HK-2 (cell line): ENCODE data around the gene DCTPP1.
A peak's percentile ranks its signal among the peaks of the same experiment; 100 is the strongest.
"Not testable (repeated sequence)": the region's sequence is repeated elsewhere in the genome, so short reads cannot be mapped to it uniquely, and the experiment has no call there.

Experiments used
- DNase-seq: peaks from one replicate; pipeline ENCODE4 v3.0.0-alpha.2; 2018; ENCODE audit not compliant: unreplicated experiment

The DCTPP1 gene

GRCh38 chr16:30429678-30430427, at the start of gene DCTPP1:
DCTPP1 (minus strand) TSS chr16:30430030; CDS start chr16:30429980, 50 bp downstream.
- DNase-seq, result peak; percentile 88

GRCh38 chr16:30478766-30479478, 49.1 kb upstream of the DCTPP1 start:
- DNase-seq, result no peak

GRCh38 chr16:30477773-30478172, 47.9 kb upstream of the DCTPP1 start:
- not testable (repeated sequence) for DNase-seq

- no peak for DNase-seq
These were observed 47.2 kb upstream of the DCTPP1 start for GRCh38 chr16:30476991-30477390.

- DNase-seq, result no peak
These were observed 44.9 kb upstream of the DCTPP1 start for GRCh38 chr16:30474684-30475083.

GRCh38 chr16:30474074-30474452, 44.2 kb upstream of the DCTPP1 start:
- no peak for DNase-seq

- no peak for DNase-seq
These were observed 43.6 kb upstream of the DCTPP1 start for GRCh38 chr16:30473231-30474073.

GRCh38 chr16:30472328-30472942, 42.6 kb upstream of the DCTPP1 start, which contains the start of gene ITGAL:
ITGAL (plus strand) TSS chr16:30472742; CDS start chr16:30472838, 96 bp downstream.
- no peak for DNase-seq

GRCh38 chr16:30470632-30470995, 40.8 kb upstream of the DCTPP1 start:
- no peak for DNase-seq

GRCh38 chr16:30470170-30470512, 40.3 kb upstream of the DCTPP1 start:
- no peak for DNase-seq

- DNase-seq, result no peak
These were observed 34.2 kb upstream of the DCTPP1 start for GRCh38 chr16:30464078-30464477.

- DNase-seq, result not testable (repeated sequence)
These were observed 31.6 kb upstream of the DCTPP1 start for GRCh38 chr16:30461426-30461825.

GRCh38 chr16:30459456-30459855, 29.6 kb upstream of the DCTPP1 start:
- DNase-seq, result no peak

GRCh38 chr16:30458561-30459394, 28.9 kb upstream of the DCTPP1 start:
- DNase-seq, result no peak

- no peak for DNase-seq
These were observed 28.1 kb upstream of the DCTPP1 start for GRCh38 chr16:30457743-30458560.

GRCh38 chr16:30457256-30457655, 27.4 kb upstream of the DCTPP1 start:
- DNase-seq, result no peak

- no peak for DNase-seq
These were observed 26.5 kb upstream of the DCTPP1 start for GRCh38 chr16:30456302-30456701.

GRCh38 chr16:30452709-30453580, 23.1 kb upstream of the DCTPP1 start:
- not testable (repeated sequence) for DNase-seq

- DNase-seq, result no peak
These were observed 19.2 kb upstream of the DCTPP1 start for GRCh38 chr16:30449116-30449435.
